ENCODE measurements around the gene RRP36. TPM values are rescaled to one million over a fixed set of nuclear protein-coding genes. Genes with fewer than 3 reads are reported as not detected.

RRP36 gene, protein sequence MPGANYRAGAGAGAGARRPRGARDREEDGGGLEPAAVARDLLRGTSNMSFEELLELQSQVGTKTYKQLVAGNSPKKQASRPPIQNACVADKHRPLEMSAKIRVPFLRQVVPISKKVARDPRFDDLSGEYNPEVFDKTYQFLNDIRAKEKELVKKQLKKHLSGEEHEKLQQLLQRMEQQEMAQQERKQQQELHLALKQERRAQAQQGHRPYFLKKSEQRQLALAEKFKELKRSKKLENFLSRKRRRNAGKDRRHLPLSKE
- 49.2 TPM for total RNA-seq
- polyA plus RNA-seq (ENCODE audit: insufficient read depth, low read depth, low replicate concordance), result 55.2 TPM
- long read RNA-seq, donor 1, transcript RRP36-201 (7 exons, 1,159 nt), result minor isoform, 8 of 60 reads
- long read RNA-seq, donor 1, transcript RRP36-203 (1 exons, 1,005 nt), result major isoform, 13 of 60 reads
- long read RNA-seq, donor 1, partial matches to known transcripts, result 39 of 60 reads
- long read RNA-seq, donor 1, other reads (novel, unspliced or antisense), result 0 of 60 reads
- long read RNA-seq, donor 2, transcript RRP36-201 (7 exons, 1,159 nt), result major isoform, 10 of 14 reads
- long read RNA-seq, donor 2, partial matches to known transcripts, result 0 of 14 reads
- long read RNA-seq, donor 2, other reads (novel, unspliced or antisense), result 0 of 14 reads
- long read RNA-seq, donor 3, transcript RRP36-201 (7 exons, 1,159 nt), result major isoform, 14 of 51 reads
- long read RNA-seq, donor 3, transcript RRP36-203 (1 exons, 1,005 nt), result minor isoform, 11 of 51 reads
- long read RNA-seq, donor 3, partial matches to known transcripts, result 26 of 51 reads
- long read RNA-seq, donor 3, other reads (novel, unspliced or antisense), result 0 of 51 reads
- long read RNA-seq, donor 4, transcript RRP36-203 (1 exons, 1,005 nt), result major isoform, 10 of 19 reads
- long read RNA-seq, donor 4, transcript RRP36-201 (7 exons, 1,159 nt), result minor isoform, 9 of 19 reads
- long read RNA-seq, donor 4, partial matches to known transcripts, result 0 of 19 reads
- long read RNA-seq, donor 4, other reads (novel, unspliced or antisense), result 0 of 19 reads
- long read RNA-seq, donor 5, partial matches to known transcripts, result 0 of 5 reads
- long read RNA-seq, donor 5, other reads (novel, unspliced or antisense), result 0 of 5 reads
- long read RNA-seq, donor 6, transcript RRP36-201 (7 exons, 1,159 nt), result major isoform, 15 of 16 reads
- long read RNA-seq, donor 6, partial matches to known transcripts, result 0 of 16 reads
- long read RNA-seq, donor 6, other reads (novel, unspliced or antisense), result 0 of 16 reads
- long read RNA-seq, donor 7, transcript RRP36-201 (7 exons, 1,159 nt), result major isoform, 21 of 32 reads
- long read RNA-seq, donor 7, partial matches to known transcripts, result 3 of 32 reads
- long read RNA-seq, donor 7, other reads (novel, unspliced or antisense), result 8 of 32 reads
- long read RNA-seq, donor 8, transcript RRP36-201 (7 exons, 1,159 nt), result major isoform, 12 of 63 reads
- long read RNA-seq, donor 8, transcript RRP36-203 (1 exons, 1,005 nt), result minor isoform, 7 of 63 reads
- long read RNA-seq, donor 8, partial matches to known transcripts, result 38 of 63 reads
- long read RNA-seq, donor 8, other reads (novel, unspliced or antisense), result 6 of 63 reads
- long read RNA-seq, donor 9, partial matches to known transcripts, result 0 of 6 reads
- long read RNA-seq, donor 9, other reads (novel, unspliced or antisense), result 0 of 6 reads
- long read RNA-seq, donor 10, transcript RRP36-203 (1 exons, 1,005 nt), result major isoform, 10 of 35 reads
- long read RNA-seq, donor 10, partial matches to known transcripts, result 0 of 35 reads
- long read RNA-seq, donor 10, other reads (novel, unspliced or antisense), result 21 of 35 reads

DNA sequence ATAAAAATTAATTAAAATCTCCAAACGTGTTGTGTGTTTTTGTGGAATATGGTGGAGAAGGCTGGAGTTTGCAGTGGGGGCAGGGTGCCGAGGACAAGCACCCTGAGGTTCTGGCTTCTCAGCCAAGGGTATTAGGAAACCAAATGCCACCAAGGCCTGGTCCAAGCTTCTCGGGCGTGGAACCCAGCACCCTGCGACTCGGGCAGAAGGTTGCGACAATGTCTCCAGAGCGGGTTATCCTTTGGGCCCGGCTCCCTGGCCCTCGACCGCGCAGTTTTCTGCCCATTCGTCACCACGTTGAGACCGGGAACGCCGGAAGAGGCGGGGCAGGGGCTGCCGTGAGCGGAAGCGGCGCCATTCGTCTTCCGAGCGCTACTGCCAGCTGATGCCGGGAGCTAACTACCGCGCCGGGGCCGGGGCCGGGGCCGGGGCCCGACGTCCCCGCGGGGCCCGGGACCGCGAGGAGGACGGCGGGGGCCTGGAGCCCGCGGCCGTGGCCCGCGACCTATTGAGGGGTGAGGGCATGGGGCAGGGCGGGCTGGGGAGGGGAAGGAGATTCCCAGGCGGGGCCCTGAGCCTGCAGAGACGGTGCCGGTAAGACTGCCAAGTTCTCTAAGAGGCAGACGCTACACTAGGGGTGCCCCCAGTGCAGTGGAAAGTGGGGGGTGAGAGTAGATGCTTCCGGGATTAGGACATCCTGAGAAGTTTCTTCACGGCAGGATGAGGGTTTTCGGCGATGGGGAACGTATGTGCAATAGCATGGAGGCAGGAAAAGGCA lies at the start of gene RRP36:
RRP36 (plus strand) TSS at position 354 of the 778 bp plus-strand sequence; CDS start at position 386, 32 bp downstream.
- Histone ChIP-seq H3K9ac (ENCODE audit: low read length in 3 of 3) (peak within 1 kb of the TSS; percentile 73 to 88 (median 79)), H3K4me1 (ENCODE audit: control insufficient read depth in 2 of 3, insufficient read depth in 2 of 3, low read depth in 1 of 3, low read length in 3 of 3) (peaks cover 0 to 11% (median 10%) of the 10 kb centered on the region in 3 donors), H3K4me3 (ENCODE audit: low read length in 3 of 3) (peak within 1 kb of the TSS; percentile 97 to 100 (median 97)), H3K36me3 (ENCODE audit: control insufficient read depth in 2 of 3, insufficient read depth in 3 of 3, low read length in 3 of 3) (peaks cover 9 to 33% (median 22%) of the 10 kb centered on the region in 3 donors), H3K27ac (ENCODE audit: low read depth in 2 of 2, low read length in 2 of 2) (peak within 1 kb of the TSS; percentile 73 to 79), H3K9me3 (ENCODE audit: control insufficient read depth in 2 of 3, insufficient read depth in 1 of 3, low read length in 3 of 3) (no peaks in the 10 kb centered on the region), H3K27me3 (ENCODE audit: control insufficient read depth, insufficient read depth, low read length) (no peaks in the 10 kb centered on the region)
- intact Hi-C loops (cut with DNase I), result no loop called here
- TF ChIP-seq, protein P1, sequence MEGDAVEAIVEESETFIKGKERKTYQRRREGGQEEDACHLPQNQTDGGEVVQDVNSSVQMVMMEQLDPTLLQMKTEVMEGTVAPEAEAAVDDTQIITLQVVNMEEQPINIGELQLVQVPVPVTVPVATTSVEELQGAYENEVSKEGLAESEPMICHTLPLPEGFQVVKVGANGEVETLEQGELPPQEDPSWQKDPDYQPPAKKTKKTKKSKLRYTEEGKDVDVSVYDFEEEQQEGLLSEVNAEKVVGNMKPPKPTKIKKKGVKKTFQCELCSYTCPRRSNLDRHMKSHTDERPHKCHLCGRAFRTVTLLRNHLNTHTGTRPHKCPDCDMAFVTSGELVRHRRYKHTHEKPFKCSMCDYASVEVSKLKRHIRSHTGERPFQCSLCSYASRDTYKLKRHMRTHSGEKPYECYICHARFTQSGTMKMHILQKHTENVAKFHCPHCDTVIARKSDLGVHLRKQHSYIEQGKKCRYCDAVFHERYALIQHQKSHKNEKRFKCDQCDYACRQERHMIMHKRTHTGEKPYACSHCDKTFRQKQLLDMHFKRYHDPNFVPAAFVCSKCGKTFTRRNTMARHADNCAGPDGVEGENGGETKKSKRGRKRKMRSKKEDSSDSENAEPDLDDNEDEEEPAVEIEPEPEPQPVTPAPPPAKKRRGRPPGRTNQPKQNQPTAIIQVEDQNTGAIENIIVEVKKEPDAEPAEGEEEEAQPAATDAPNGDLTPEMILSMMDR (IDR thresholded peaks at IDR 0.05; ENCODE audit: borderline replicate concordance, extremely low read depth, insufficient read depth), result no peak
- DNase-seq (peak; percentile 79 to 93 (median 88)), FAIRE-seq (no peak)

DNA sequence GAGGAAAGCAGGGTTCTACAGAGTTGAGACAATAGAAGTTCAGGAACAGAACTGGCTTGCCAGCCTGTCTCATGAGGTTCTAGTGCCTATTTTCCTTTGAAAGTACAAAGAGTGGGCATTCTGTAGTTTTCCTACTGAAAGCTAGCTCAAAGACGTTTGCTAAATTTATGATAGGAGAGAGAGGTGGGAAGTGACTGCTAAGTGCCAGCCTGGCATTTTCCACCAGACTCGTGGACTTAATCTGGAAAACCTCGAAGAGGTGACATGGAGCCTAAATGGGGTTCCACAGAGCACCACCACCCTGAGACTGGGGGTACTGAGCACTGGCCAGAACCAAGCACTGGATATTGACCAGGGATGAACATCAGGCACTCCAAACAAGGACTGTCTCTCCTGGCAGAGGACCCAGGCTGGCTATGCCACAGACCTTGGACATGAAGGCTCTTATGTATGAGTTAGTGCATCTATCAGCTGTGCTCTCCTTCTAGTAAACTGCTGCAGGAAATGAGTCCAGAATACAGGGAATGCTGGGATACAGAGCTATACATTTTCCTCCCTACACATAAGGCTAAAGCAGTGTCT lies 49.6 kb upstream of the RRP36 start:
- no peak overlapping the region for H3K4me3 ChIP-seq (ENCODE audit: low read length in 3 of 3)
- H3K4me1 ChIP-seq (ENCODE audit: control insufficient read depth in 2 of 3, insufficient read depth in 2 of 3, low read depth in 1 of 3, low read length in 3 of 3), result no peaks in the 10 kb centered on the region
- H3K27me3 ChIP-seq (ENCODE audit: control insufficient read depth, insufficient read depth, low read length), result no peaks in the 10 kb centered on the region
- FAIRE-seq, result no peak
- H3K9me3 ChIP-seq (ENCODE audit: control insufficient read depth in 2 of 3, insufficient read depth in 1 of 3, low read length in 3 of 3), result no peaks in the 10 kb centered on the region
- DNase-seq, result no peak
- H3K9ac ChIP-seq (ENCODE audit: low read length in 3 of 3), result no peak overlapping the region
- H3K27ac ChIP-seq (ENCODE audit: low read depth in 2 of 2, low read length in 2 of 2), result no peak overlapping the region
- peaks cover 0 to 8% (median 3%) of the 10 kb centered on the region in 3 donors for H3K36me3 ChIP-seq (ENCODE audit: control insufficient read depth in 2 of 3, insufficient read depth in 3 of 3, low read length in 3 of 3)
- intact Hi-C loops (cut with DNase I), result no loop called here
- TF ChIP-seq, protein P1 (IDR thresholded peaks at IDR 0.05; ENCODE audit: borderline replicate concordance, extremely low read depth, insufficient read depth), result no peak

Data from kidney (tissue), 22 donors.